Measurements from ENCODE around the gene AASS.

AASS gene

GRCh38 chr7:122040147-122040546 is 103.9 kb downstream of the AASS start:
- DNase-seq (ENCODE audit: low read depth, low spot score): no peak

- no peak for DNase-seq (ENCODE audit: low read depth, low spot score)
These were observed 105.1 kb downstream of the AASS start for GRCh38 chr7:122038904-122039303.

GRCh38 chr7:122038134-122038533 is 105.9 kb downstream of the AASS start:
- no peak for DNase-seq (ENCODE audit: low read depth, low spot score)

- DNase-seq (ENCODE audit: low read depth, low spot score): no peak
These were observed 108.2 kb downstream of the AASS start for GRCh38 chr7:122035876-122036275.

- DNase-seq (ENCODE audit: low read depth, low spot score): no peak
These were observed 110.4 kb downstream of the AASS start for GRCh38 chr7:122033641-122034040.

GRCh38 chr7:122027058-122027457 is 117.0 kb downstream of the AASS start:
- DNase-seq (ENCODE audit: low read depth, low spot score): no peak
